Prostate gland (tissue), 2 donors: ENCODE measurements around the gene ENTPD7. TPM values are rescaled to one million over a fixed set of nuclear protein-coding genes. Genes with fewer than 3 reads are reported as not detected.

Experiments
- DNase-seq: peaks from one replicate; pipeline ENCODE4 v3.0.0-alpha.2; 2019; ENCODE audit warnings: low spot score
- H3K27ac ChIP-seq, 2 donors: fragments of 200-600 bp; sonication (generic); 2 replicates each; pipeline ENCODE4 v1.5.1; 2017 to 2019
- H3K27me3 ChIP-seq: fragments of 200-600 bp; sonication (generic); replicated peaks from 2 replicates; pipeline ENCODE4 v1.5.1; 2019; ENCODE audit not compliant: insufficient read depth
- H3K36me3 ChIP-seq, 2 donors: fragments of 200-600 bp; sonication (generic); 1 replicate in 1 of 2; 2 replicates in 1 of 2; pipeline versions ENCODE4 v1.5.1 to v1.8.1; 2017 to 2019
- H3K4me1 ChIP-seq: fragments of 200-600 bp; sonication (generic); replicated peaks from 2 replicates; pipeline ENCODE4 v1.5.1; 2019
- H3K4me3 ChIP-seq, 2 donors: fragments of 200-600 bp; sonication (generic); 2 replicates each; pipeline ENCODE4 v1.5.1; 2017 to 2019
- H3K9me3 ChIP-seq: fragments of 200-600 bp; sonication (generic); 2 replicates; pipeline ENCODE4 v1.5.1; 2017
- POLR2A ChIP-seq: fragments of 450-650 bp; IDR thresholded peaks from one replicate; pipeline ENCODE4 v1.6.1; 2016; ENCODE audit warnings: antibody characterized with exemption, mild to moderate bottlenecking
- POLR2AphosphoS5 ChIP-seq: sonication (generic); formaldehyde crosslinking; IDR thresholded peaks from one replicate; pipeline ENCODE4 v1.6.1; 2017; ENCODE audit warnings: antibody characterized with exemption
- WGBS: methylation state at CpG from one replicate; pipeline ENCODE4 v1.1.5; 2018; 5-methylcytosine and 5-hydroxymethylcytosine counted together
- intact Hi-C: fragments of 100-400 bp; cut with DNase I; formaldehyde crosslinking; loops from one replicate; pipeline ENCODE4 v1.14.2; 2022
- total RNA-seq, 2 donors: library from RNA; depleted of rRNA; stranded (reverse); fragments of >200 nt; gene quantifications; one replicate each; pipeline ENCODE4 v1.1.0, GENCODE V29; 2016
- TF ChIP-seq, protein P1 (sequence below), 4 experiments: fragments of 200-600 bp in 2 of 4; fragments of 450-650 bp in 2 of 4; sonication (generic) in 2 of 4; IDR thresholded peaks; 1 replicate in 3 of 4; 2 replicates in 1 of 4; pipeline ENCODE4 v1.5.1; 2016 to 2019; ENCODE audit warnings: antibody characterized with exemption in 4 of 4, mild to moderate bottlenecking in 2 of 4, moderate library complexity in 2 of 4

Gene ENTPD7
- total RNA-seq, 2 donors from 2014 or later, result 8.1 to 17.4 TPM

DNA sequence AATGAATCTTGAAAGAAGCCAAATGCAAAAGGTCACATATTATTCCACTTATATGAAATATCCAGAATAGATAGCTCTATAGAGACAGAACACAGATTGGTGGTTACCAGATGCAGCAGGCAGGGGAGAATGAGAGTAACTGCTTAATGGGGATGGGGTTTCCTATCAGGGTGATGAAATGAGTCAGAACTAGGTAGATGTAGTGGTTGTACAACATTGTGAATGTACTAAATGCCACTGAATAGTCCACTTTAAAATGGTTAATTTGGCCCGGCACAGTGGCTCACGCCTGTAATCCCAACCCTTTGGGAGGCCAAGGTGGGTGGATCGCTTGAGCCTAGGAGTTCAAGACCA is 29.7 kb upstream of the ENTPD7 start:
- intact Hi-C loops, result no loop called here
- Histone ChIP-seq H3K27ac (no peak overlapping the region), H3K9me3 (no peaks in the 10 kb centered on the region), H3K27me3 (no peaks in the 10 kb centered on the region), H3K4me1 (no peaks in the 10 kb centered on the region), H3K36me3 (no peaks in the 10 kb centered on the region), H3K4me3 (no peak overlapping the region)
- DNase-seq, result no peak
- TF ChIP-seq, protein P1, sequence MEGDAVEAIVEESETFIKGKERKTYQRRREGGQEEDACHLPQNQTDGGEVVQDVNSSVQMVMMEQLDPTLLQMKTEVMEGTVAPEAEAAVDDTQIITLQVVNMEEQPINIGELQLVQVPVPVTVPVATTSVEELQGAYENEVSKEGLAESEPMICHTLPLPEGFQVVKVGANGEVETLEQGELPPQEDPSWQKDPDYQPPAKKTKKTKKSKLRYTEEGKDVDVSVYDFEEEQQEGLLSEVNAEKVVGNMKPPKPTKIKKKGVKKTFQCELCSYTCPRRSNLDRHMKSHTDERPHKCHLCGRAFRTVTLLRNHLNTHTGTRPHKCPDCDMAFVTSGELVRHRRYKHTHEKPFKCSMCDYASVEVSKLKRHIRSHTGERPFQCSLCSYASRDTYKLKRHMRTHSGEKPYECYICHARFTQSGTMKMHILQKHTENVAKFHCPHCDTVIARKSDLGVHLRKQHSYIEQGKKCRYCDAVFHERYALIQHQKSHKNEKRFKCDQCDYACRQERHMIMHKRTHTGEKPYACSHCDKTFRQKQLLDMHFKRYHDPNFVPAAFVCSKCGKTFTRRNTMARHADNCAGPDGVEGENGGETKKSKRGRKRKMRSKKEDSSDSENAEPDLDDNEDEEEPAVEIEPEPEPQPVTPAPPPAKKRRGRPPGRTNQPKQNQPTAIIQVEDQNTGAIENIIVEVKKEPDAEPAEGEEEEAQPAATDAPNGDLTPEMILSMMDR (IDR thresholded peaks at IDR 0.05), result no peak
- no peak for TF ChIP-seq POLR2AphosphoS5
- no peak for TF ChIP-seq POLR2A
- WGBS, result 56% methylated on average over 3 of the region's 3 CpGs

DNA sequence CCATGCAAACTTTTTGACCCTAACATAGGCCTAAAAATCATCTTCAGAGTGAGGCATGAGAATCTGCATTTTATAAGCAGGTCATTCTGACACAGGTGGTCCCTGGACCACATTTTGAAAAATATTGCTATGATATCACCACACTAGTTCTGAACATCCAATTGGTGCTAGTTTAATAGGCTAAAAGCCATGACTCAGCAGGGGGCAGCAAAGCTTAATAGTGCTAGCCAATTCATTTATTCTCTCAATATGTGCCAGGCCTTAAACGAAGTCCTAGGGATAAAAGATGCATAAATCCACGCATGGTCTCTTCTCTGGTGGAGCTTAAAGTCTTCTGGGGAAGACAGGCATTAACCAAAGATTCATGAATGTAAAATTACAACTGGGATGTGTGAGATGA is 28.9 kb upstream of the ENTPD7 start:
- no peak overlapping the region for H3K4me3 ChIP-seq
- DNase-seq, result peak; percentile 41
- TF ChIP-seq, protein P1 (IDR thresholded peaks at IDR 0.05), result peak in 2 of 4 experiments; percentile 60 to 67
- TF ChIP-seq POLR2AphosphoS5, result no peak
- intact Hi-C loops, result no loop called here
- 5% methylated on average over 2 of the region's 2 CpGs for WGBS
- H3K36me3 ChIP-seq, result no peaks in the 10 kb centered on the region
- H3K9me3 ChIP-seq, result no peaks in the 10 kb centered on the region
- H3K27ac ChIP-seq, result no peak overlapping the region
- H3K27me3 ChIP-seq, result no peaks in the 10 kb centered on the region
- H3K4me1 ChIP-seq, result no peaks in the 10 kb centered on the region

DNA sequence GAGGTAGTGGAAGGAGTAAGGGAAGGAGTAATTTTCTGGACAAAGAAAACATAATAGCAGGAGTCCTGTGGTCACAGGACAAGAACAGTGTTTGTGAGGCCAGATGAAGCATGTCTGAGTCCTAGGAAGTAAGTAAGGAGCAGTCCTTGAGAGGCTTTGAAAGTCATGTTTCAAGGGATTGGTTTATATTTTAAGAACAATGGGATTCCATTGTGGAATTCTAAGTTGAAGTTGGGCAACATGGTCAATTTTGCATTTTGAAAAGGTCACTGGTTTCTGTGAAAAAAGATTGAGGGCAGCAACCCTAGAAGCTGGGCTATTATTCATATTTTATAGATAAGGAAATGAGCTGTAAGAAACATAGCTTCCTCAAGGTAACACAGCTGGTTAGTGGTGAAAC is 28.3 kb upstream of the ENTPD7 start:
- no peaks in the 10 kb centered on the region for H3K27me3 ChIP-seq
- no peaks in the 10 kb centered on the region for H3K36me3 ChIP-seq
- TF ChIP-seq, protein P1 (IDR thresholded peaks at IDR 0.05), result no peak
- no peak overlapping the region for H3K4me3 ChIP-seq
- no peak for DNase-seq
- H3K4me1 ChIP-seq, result no peaks in the 10 kb centered on the region
- intact Hi-C loops, result no loop called here
- H3K9me3 ChIP-seq, result no peaks in the 10 kb centered on the region
- H3K27ac ChIP-seq, result no peak overlapping the region

DNA sequence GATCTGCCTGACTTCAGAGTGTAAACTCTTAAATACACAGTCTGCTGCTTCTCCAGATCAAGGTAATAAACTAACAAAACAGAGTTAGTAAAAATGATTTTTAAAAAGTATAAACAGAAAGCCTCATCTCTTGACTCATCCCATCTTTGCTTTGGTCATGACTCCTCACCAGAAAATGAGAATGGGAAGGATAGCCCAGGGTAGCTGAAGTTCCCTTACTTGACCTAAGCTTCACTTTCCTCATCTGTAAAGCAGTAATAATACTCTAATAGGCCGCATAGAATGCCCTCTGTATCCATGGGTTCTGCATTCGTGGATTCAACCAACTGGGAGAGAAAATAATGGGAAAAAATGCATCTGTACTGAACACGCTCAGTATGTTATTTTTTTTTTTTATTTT is 27.8 kb upstream of the ENTPD7 start:
- Histone ChIP-seq H3K36me3 (no peaks in the 10 kb centered on the region), H3K27me3 (no peaks in the 10 kb centered on the region), H3K4me3 (no peak overlapping the region), H3K9me3 (no peaks in the 10 kb centered on the region), H3K4me1 (no peaks in the 10 kb centered on the region), H3K27ac (no peak overlapping the region)
- 90% methylated on average over 3 of the region's 3 CpGs for WGBS
- no peak for DNase-seq
- TF ChIP-seq POLR2AphosphoS5 (no peak), POLR2A (no peak)
- TF ChIP-seq, protein P1 (IDR thresholded peaks at IDR 0.05), result no peak
- intact Hi-C loops, result no loop called here

DNA sequence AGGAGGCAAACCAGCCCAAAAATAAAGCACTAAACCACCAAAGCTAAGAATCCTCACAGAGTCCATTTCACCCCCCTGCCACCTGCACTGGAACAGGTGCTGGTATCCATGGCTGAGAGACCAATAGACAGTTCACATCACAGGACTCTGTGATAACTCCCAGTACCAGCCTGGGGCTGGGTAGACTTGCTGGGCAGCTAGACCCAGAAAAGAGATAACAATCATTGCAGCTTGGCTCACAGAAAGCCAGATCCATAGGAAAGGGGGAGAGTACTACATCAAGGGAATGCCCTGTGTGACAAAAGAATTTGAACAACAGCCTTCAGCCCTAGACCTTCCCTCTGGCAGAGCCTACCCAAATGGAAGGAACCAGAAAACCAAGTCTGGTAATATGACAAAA is 25.5 kb upstream of the ENTPD7 start:
- intact Hi-C loops, result no loop called here
- no peak for DNase-seq
- H3K9me3 ChIP-seq, result no peaks in the 10 kb centered on the region
- no peaks in the 10 kb centered on the region for H3K4me1 ChIP-seq
- H3K27me3 ChIP-seq, result no peaks in the 10 kb centered on the region
- TF ChIP-seq POLR2A (no peak), POLR2AphosphoS5 (no peak)
- TF ChIP-seq, protein P1 (IDR thresholded peaks at IDR 0.05), result no peak
- no peaks in the 10 kb centered on the region for H3K36me3 ChIP-seq
- no peak overlapping the region for H3K4me3 ChIP-seq
- no peak overlapping the region for H3K27ac ChIP-seq
